ENCODE data around the gene ISOC2.

The ISOC2 gene

DNA sequence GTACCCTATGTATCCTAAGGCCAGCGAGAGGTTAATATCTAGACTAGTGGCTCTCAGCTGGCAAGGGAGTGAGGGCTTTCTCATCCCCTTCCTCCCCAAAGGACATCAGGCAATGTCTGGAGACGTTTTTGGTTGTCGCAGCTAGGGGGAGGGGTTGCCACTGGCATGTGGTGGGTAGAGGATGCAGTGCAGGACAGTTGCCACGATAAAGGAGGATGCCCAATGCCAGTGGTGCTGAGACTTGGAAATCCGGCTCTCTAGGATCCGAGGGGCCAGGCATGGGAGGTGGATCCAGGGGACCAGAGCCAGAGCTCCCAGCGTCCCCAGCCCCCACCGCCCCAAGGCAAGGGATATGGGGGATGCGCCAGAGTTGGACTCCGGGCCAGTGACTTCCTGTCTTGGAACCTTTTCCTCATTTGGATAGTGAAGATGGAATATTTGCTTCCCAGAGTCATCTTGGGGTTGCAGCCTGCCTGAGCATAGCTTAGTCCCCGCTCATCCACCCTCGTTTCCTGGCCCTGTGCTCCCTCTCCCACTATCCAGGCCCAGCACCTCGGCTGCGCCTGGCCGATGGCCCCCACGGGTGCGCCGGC lies 31.7 kb upstream of the ISOC2 start:
- no peak for TF ChIP-seq CTCF (IDR thresholded peaks at IDR 0.05; ENCODE audit: low read depth, low read length)

GRCh38 chr19:55492362-55492944 lies 31.0 kb upstream of the ISOC2 start:
- no peak for DNase-seq (ENCODE audit: extremely low read depth, low read depth)
- TF ChIP-seq CTCF (IDR thresholded peaks at IDR 0.05; ENCODE audit: low read depth, low read length) = no peak

More for the DNA sequence above, 31.7 kb upstream of the ISOC2 start:
- DNase-seq (ENCODE audit: extremely low read depth, low read depth) = no peak

- TF ChIP-seq CTCF (IDR thresholded peaks at IDR 0.05; ENCODE audit: low read depth, low read length) = no peak
- DNase-seq (ENCODE audit: extremely low read depth, low read depth) = no peak
Observed at GRCh38 chr19:55491546-55492360, 30.3 kb upstream of the ISOC2 start.

DNA sequence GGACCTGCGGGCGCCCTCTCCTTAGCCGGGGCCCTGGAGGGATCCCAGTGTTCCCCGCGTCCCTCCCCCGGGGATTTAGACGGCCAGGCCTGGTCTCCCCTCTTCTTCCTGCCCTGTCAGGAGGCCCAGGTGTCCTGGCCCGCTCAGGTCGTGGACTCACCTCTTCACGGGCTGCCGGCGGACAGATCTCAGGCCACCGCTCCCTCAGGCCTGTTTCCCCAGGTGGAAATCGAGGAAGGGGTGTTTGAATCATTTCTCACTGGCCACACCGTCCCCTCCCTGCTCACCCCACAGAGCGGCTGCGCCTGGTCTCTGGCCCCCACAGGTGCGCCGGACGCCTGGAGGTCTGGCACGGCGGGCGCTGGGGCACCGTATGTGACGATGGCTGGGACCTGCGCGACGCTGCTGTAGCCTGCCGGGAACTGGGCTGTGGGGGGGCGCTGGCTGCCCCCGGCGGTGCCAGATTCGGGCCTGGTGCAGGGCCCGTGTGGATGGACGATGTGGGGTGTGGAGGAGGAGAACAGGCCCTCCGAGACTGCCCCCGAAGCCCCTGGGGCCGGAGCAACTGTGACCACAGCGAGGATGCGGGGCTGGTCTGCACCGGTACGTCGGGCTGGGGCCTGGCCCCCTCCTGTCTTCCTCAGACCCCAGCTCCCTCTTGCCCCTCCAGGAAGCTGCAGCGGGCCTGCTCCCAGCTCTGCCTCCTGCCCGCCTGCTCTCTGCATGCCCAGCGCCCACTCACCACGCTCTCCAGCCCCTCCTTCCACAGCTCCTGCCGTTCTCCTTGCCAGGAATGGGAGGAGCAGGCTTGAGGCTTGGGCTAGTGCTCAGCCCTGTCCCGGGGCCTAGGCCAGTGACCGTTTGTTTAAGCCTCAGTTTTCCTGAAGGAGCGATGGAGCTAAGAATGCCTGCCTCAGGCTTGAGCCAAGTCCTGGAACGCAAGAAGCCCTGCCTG lies 29.3 kb upstream of the ISOC2 start:
- no peak for TF ChIP-seq CTCF (IDR thresholded peaks at IDR 0.05; ENCODE audit: low read depth, low read length)
- no peak for DNase-seq (ENCODE audit: extremely low read depth, low read depth)

- DNase-seq (ENCODE audit: extremely low read depth, low read depth) = no peak
- TF ChIP-seq CTCF (IDR thresholded peaks at IDR 0.05; ENCODE audit: low read depth, low read length) = no peak
Observed at GRCh38 chr19:55489711-55490477, 28.5 kb upstream of the ISOC2 start.

GRCh38 chr19:55488986-55489710 lies 27.7 kb upstream of the ISOC2 start:
- TF ChIP-seq CTCF (IDR thresholded peaks at IDR 0.05; ENCODE audit: low read depth, low read length) = no peak
- DNase-seq (ENCODE audit: extremely low read depth, low read depth) = no peak
